DMS153 treated with DMSO at 0.1 percent for 48 hours (cell line): ENCODE data around the gene LCLAT1.
"Not testable (repeated sequence)": the region's sequence is repeated elsewhere in the genome, so short reads cannot be mapped to it uniquely, and the experiment has no call there.

Source experiments
- DNase-seq: peaks from one replicate; lab custom pipeline; 2025; ENCODE audit not compliant: unreplicated experiment; lab: John Stamatoyannopoulos, UW

The LCLAT1 gene

DNA sequence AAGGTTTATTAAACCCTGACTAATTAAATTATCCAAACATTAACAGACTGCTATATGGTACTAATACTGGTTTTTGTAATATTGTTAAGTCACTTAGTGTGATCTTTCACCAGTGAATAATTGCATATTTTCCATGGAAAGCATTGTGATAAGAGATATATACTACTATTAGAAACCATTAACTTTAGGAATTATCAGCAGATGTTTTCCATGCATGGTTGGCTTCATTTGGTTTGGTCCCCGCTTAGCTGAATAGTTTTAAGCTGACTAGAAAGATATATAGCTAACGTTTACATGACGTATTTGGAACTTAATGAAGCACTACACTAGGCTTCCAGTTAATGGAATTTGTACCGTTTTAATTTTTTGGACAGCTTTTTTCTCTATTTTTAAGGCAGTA is 37.9 kb downstream of the LCLAT1 start:
- DNase-seq: no peak

DNA sequence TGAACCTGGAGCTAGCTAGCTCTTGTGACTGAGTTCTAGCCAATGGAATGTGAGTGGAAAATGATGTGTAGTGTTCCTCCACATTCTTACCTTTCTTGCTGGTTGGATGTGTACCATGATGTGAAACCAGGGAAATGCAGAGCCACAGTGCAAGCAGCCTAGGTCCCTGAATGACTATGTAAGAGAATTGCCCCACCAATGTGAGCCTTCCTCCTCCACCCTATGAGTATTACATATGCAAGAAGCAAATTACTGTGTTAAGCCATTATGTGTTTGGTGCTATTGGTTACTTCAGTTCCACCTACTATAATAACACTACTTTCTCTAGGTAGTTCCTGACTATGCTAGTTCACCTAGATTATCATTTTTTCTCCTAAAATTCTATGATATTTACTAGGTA is 39.6 kb downstream of the LCLAT1 start:
- DNase-seq: no peak

DNA sequence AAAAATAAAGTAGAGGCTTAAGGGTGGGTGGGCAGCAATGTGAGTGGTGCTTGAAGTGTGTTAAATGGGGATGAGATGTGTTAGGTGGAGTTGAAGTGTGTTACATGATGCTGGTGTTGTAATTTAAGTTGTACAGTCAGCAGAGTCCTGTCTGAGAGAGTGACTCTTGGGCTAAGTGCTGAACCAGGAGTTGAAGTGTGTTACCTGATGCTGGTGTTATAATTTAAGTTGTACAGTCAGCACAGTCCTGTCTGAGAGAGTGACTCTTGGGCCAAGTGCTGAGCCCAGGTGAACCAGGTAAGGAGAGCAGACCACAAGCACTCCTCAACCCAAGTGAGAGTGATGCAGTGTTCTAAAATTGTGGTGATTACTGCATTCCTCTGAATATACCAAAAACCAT is 40.6 kb downstream of the LCLAT1 start:
- DNase-seq: no peak

DNA sequence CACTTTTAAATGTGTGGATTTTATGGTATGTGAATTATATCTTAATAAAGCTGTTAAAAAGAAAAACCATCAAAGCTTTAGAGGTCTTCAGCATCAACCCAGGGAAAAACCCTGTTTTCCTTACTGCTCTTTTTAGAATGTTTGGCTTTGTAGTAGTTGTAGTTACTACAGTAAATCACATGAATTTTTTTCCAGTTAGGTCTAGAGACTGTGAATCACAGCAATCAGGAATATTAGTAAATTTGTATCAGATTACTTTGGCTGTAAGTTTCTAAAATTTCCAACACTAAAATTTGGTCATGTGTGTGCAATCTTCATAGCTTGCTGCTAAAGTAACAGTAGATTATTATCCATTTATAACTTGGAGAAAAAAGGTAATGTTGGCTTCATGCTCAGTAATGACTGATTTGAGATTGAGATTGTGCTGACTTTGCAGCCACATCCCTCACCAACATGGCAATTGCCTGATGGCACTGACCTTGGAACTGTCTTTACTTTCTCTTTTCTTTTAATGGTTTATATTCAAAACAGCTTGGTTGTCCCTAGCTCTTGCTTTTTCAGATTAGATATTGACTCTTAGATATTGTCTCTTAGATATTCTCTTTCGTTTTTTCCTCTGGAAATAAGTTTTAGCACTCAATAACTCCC is 41.1 kb downstream of the LCLAT1 start:
- no peak for DNase-seq

GRCh38 chr2:30491225-30491624 is 44.2 kb downstream of the LCLAT1 start:
- DNase-seq: no peak

DNA sequence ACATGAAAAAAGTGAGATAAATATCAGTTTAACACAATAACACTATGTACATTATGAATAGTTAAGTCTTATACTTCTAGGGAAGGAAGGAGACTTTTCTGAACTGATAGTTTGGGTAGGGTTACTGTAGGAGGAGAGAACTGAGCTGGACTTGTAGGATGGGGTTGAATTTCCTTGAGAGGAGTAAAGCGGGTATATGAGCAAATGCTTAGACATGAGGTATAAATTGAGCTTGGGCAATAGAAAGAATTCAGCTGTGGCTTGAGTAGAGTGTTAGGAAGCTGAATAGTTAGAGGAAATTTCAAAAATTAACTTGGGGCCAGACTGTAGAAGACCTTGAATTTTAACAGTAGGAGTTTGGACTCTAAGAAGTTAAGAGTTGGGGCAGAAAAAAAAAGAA is 45.1 kb downstream of the LCLAT1 start:
- DNase-seq: no peak

GRCh38 chr2:30492619-30493018 is 45.6 kb downstream of the LCLAT1 start:
- no peak for DNase-seq

GRCh38 chr2:30493440-30493839 is 46.4 kb downstream of the LCLAT1 start:
- no peak for DNase-seq

DNA sequence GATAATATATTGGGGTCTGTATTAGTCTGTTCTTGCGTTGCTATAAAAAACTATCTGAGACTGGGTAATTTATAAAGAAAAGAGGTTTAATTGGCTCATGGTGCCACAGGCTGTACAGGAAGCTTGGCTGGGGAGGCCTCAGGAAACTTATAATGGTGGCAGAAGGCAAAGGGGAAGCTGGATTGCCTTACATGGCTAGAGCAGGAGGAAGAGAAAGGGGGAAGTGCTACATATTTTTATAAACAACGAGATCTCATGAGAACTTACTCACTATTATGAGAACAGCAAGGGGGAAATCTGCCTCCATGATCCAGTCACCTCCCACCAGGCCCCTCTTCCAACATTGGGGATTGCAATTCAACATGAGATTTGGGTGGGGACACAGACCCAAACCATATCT is 48.9 kb downstream of the LCLAT1 start:
- DNase-seq: not testable (repeated sequence)

DNA sequence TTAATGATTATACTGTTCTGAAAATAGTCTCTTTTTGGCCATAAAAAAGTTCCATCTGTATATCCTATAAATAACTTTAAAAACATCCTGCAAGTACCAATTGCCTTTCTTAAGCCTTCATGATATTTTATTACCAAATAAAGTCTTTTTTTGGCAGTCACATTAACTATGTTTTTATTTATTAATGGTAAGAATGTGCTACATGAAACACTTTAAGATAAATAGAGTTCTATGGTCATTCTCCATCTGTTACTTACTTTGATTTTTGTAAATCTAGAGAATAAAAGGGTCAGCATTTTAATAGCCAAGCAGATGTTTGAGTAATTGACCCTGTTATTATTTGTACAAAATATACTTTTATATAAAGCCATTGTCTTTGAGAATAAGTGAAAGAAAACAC is 52.6 kb downstream of the LCLAT1 start:
- no peak for DNase-seq

DNA sequence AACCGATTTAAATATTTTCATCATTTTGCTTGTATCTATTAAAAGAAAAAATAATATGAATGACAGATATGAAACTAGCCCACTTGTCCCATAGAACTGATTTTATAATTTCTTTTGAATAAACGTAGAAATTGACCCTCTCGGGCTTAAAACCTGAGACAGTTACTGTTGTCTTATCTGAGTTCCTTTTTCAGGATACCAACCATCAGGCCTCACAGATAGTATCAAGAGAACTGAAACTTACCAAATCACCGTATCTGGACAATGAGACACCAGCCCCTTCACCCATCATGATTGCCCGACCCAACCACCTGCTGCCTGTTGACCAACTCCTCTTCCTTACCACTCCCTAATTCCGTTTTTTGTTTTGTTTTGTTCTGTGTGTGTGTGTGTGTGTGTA is 53.7 kb downstream of the LCLAT1 start:
- DNase-seq: no peak

GRCh38 chr2:30502310-30502709 is 55.3 kb downstream of the LCLAT1 start:
- DNase-seq: no peak

DNA sequence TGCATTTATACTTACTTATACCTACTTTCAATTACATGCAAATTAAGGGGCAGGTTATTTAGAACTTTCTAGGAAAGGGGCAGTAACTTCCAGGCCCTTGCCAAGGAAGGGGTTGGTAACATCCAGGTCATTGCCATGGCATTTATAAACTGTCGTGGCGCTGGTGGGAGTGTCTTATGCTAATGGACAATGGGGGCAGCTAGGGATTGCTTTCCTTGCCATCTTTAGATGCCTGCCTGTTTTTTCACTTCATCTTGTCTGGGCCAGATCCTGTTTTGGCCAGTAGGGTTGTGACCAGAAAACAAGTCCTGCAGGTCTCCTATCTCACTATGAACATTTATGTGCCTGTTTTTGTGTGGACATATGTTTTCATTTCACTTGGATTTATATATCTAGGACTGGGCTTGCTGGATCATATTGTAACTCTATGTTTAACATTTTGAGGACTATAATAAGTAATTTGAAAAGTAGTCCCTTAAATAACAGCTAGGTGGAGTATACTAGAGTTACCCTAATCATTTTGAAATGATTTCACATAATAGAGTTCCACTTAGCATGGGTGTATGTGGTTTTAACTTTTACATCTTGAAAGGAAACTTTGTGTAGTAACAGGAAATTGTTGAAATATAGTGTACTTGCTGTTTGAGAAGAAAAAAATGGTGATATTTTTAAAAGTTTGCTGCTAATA is 56.1 kb downstream of the LCLAT1 start:
- no peak for DNase-seq

DNA sequence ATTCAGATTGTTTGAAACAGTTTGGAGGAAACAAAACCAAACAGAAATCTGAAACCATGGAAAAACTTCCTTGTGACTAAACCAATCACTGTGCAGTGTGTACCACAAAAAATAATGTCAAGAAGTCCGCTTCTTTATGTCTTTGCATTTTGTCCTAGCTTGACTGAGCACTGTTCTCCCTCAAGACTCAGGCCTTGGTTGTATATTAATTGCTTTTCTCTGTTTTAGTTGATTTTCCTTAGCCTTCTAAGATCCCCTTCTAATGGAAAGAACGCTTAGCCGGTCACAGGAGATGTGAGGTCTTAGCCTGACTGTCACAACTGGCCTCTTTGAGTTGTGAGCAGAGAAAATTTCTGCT is 56.6 kb downstream of the LCLAT1 start:
- DNase-seq: no peak

DNA sequence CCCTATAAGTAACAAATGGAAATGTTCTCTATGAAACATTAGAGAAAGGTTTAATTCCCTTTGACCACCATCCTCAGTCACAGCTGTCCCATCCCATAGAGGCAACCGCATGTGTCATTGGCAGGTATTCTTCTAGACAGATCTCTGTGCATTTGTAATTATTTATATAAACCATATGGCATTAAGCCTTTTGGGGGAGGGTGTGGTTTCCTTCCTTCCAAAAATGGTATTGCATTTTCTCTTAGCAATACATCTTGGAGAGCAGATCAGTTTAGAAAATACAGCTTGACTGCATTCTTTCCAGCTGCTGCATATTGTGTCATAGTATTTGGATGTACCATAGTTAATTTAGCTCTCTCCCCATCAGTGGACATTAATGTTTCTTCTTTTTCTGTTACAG is 57.7 kb downstream of the LCLAT1 start:
- DNase-seq: no peak

GRCh38 chr2:30505500-30506180 is 58.6 kb downstream of the LCLAT1 start:
- DNase-seq: no peak

DNA sequence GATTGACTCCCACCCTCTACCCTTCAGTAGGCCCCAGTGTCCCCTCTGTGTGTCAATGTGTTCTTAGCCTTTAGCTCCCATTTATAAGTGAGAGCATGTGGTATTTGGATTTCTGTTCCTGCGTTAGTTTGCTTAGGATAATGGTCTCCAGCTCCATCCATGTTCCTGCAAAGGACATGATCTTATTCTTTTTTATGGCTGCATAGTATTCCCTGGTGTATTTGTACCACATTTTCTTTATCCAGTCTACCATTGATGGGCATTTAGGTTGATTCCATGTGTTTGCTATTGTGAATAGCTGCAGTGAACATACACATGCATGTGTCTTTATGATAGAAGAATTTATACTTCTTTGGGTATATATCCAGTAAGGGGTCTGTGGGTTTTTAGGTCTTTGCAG is 60.4 kb downstream of the LCLAT1 start:
- DNase-seq: not testable (repeated sequence)

GRCh38 chr2:30509716-30510115 is 62.7 kb downstream of the LCLAT1 start:
- DNase-seq: no peak

DNA sequence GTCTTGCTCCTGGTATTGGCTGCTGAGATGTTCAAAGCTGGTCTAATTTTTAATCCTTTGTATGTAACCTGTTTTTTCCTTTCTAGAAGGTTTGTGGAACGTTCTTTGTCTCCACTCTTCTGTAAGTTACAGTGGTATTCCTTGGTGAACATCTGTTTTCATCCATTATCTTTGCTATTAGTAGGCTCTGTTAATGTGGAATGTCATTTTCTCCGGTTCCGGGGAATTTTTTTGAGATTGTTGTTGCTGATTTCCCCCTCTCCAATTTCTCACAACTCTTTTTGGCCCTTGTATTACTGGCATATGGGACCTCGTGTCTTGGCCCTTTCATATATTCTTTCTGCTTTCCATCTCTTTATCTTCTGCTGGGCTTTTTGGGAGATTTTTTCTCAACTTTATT is 63.4 kb downstream of the LCLAT1 start:
- DNase-seq: no peak

GRCh38 chr2:30511122-30512083 is 64.4 kb downstream of the LCLAT1 start:
- peak; percentile 50 for DNase-seq

DNA sequence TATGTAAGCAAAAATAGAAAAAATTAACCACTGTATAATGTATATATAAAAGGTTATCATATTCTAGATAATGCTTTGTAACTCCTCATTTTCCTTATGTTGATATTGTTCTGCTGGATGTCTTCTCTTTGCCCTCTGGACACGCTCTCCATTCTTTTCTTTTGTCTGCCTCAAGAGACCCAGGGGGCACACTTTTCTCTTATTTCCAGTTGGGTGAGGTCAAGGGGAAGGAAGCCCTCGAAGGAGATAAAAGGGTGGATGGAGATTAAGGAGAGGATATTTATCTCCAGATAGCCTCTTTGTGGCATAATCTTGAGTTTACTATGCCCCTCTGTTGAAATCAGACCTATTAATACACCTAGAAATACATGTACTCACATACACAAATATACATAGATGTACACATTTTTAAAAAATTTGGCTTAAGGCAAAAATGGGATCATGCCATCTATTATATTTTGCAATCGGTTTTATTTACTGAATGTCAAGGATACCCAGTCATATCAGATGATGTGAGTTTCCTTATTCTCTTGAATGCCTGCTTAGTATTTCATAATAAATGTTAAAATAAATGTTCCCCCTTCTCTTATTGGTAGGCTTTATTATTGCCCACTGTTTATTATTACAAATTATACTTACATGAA is 65.3 kb downstream of the LCLAT1 start:
- no peak for DNase-seq
